ENCODE data around the gene CDKAL1.

Gene CDKAL1

DNA sequence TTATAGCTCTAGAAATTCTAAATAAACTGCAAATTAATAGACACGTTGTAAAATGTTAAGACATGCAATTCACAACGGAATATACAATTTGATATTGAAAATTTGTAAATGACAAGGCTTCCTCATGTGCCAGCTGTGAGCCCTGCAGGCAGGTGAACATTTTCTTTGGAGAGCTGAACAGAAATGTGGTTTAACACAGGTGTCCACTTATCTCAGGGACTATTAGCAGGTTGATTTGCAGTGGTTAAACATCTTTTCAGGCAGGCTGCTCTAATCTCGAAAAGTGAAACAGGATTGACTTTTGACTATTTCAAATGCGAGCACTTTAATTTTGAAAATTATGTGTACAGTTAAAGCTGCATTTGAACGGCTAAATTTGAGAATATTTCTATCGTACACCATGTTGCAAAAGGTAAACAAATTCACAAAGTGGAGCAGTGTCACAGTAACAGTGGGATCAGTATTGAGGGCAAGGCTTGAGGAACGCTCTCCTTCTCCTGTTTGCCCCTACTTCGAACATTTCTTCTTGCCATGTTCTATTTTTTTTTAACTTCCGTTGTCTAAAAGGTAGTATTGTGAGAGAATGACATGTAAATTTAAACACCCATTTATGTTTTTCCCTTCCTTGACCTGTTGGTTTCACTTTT lies 210.8 kb downstream of the CDKAL1 start:
- no peak overlapping the region for H3K9ac ChIP-seq
- H3K79me2 ChIP-seq: no peaks in the 10 kb centered on the region
- TF ChIP-seq, protein P1, sequence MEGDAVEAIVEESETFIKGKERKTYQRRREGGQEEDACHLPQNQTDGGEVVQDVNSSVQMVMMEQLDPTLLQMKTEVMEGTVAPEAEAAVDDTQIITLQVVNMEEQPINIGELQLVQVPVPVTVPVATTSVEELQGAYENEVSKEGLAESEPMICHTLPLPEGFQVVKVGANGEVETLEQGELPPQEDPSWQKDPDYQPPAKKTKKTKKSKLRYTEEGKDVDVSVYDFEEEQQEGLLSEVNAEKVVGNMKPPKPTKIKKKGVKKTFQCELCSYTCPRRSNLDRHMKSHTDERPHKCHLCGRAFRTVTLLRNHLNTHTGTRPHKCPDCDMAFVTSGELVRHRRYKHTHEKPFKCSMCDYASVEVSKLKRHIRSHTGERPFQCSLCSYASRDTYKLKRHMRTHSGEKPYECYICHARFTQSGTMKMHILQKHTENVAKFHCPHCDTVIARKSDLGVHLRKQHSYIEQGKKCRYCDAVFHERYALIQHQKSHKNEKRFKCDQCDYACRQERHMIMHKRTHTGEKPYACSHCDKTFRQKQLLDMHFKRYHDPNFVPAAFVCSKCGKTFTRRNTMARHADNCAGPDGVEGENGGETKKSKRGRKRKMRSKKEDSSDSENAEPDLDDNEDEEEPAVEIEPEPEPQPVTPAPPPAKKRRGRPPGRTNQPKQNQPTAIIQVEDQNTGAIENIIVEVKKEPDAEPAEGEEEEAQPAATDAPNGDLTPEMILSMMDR (IDR thresholded peaks at IDR 0.05): no peak
- H3K9me3 ChIP-seq (ENCODE audit: control insufficient read depth, low read length): no peaks in the 10 kb centered on the region
- H3K36me3 ChIP-seq (ENCODE audit: control insufficient read depth, insufficient read depth, low read length): no peaks in the 10 kb centered on the region
- H3K4me1 ChIP-seq: no peaks in the 10 kb centered on the region
- no peak overlapping the region for H3K4me3 ChIP-seq (ENCODE audit: low read depth, low read length)
- no peak overlapping the region for H2AFZ ChIP-seq
- no peak overlapping the region for H3K4me2 ChIP-seq (ENCODE audit: low read length)
- H3K27ac ChIP-seq: no peak overlapping the region
- no peaks in the 10 kb centered on the region for H3K27me3 ChIP-seq (ENCODE audit: control insufficient read depth, insufficient read depth, low read length)

DNA sequence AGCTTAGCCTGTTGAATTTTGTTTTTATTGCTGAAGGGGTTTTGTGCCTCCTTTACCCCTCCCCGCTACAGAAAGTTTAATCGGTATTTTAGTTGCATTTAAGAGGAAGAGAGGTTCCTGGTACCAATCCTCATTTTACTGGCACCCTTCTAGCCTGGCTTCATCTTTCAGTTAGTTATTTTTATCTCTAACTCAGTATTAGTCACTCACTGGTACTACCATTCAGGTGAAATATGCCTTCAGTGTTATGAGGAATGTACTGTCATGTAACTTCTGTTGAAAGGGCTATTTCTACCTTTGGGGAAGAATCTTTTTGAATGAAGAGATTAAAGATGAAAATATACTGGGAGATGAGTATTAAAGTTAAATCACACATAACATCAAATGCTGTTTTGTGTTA lies 211.8 kb downstream of the CDKAL1 start:
- H3K4me2 ChIP-seq (ENCODE audit: low read length): no peak overlapping the region
- no peaks in the 10 kb centered on the region for H3K4me1 ChIP-seq
- no peak overlapping the region for H3K9ac ChIP-seq
- H3K4me3 ChIP-seq (ENCODE audit: low read depth, low read length): no peak overlapping the region
- H3K27ac ChIP-seq: no peak overlapping the region
- no peaks in the 10 kb centered on the region for H3K27me3 ChIP-seq (ENCODE audit: control insufficient read depth, insufficient read depth, low read length)
- no peak overlapping the region for H2AFZ ChIP-seq
- no peaks in the 10 kb centered on the region for H3K36me3 ChIP-seq (ENCODE audit: control insufficient read depth, insufficient read depth, low read length)
- H3K79me2 ChIP-seq: no peaks in the 10 kb centered on the region
- no peaks in the 10 kb centered on the region for H3K9me3 ChIP-seq (ENCODE audit: control insufficient read depth, low read length)
- TF ChIP-seq, protein P1 (IDR thresholded peaks at IDR 0.05): no peak

DNA sequence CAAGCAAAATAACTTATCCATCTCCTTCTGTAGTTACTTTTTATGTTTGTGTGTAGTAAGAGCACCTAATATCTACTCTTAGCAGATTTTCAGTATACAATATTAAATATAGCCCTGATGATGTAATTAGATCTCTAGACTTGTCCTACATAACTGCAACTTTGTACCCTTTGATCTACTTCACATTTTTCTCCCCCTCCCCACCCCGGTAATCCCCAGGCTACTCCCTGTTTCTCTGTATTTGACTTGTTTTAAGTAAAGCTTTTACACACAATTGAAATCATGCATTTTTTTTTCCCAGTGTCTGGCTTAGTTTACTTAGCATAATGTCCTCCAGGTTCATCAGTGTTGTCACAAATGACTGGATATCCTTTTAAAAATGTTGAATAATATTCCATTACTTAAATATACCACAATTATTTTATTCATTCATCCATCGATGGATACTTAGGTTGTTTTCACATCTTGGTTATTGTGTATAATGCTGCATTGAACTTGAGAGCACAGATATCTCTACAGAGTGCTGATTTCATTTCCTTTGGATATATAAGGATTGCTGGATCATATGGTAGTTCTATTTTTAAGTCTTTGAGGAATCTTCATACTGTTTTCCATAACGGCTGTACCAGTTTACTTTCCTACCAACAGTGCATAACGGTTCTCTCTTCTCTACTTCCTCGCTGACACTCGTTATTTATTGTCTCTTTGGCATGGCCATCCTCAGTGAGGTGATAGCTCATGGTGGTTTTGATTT lies 212.7 kb downstream of the CDKAL1 start:
- H3K27ac ChIP-seq: no peak overlapping the region
- H3K9ac ChIP-seq: no peak overlapping the region
- no peaks in the 10 kb centered on the region for H3K4me1 ChIP-seq
- TF ChIP-seq, protein P1 (IDR thresholded peaks at IDR 0.05): no peak
- no peak overlapping the region for H2AFZ ChIP-seq
- H3K4me2 ChIP-seq (ENCODE audit: low read length): no peak overlapping the region
- no peak overlapping the region for H3K4me3 ChIP-seq (ENCODE audit: low read depth, low read length)
- no peaks in the 10 kb centered on the region for H3K9me3 ChIP-seq (ENCODE audit: control insufficient read depth, low read length)
- no peaks in the 10 kb centered on the region for H3K36me3 ChIP-seq (ENCODE audit: control insufficient read depth, insufficient read depth, low read length)
- no peaks in the 10 kb centered on the region for H3K79me2 ChIP-seq
- H3K27me3 ChIP-seq (ENCODE audit: control insufficient read depth, insufficient read depth, low read length): no peaks in the 10 kb centered on the region

DNA sequence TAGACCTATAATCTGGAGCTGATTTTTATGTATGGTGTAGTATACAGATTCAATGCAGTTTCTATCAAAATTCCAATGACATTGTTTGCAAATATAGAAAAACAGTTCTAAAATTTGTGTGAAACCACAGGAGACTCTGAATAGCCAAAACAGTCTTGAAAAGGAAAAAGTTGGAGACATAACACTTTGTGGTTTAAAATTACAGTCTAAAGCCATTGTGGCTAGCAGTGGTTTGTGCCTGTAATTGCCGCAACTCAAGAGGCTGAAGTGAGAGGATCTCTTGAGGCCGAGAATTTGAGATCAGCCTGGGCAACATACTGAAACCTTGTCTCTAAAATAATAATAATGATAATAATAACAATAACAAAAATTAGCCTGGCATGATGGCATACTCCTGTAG lies 213.7 kb downstream of the CDKAL1 start:
- H3K9me3 ChIP-seq (ENCODE audit: control insufficient read depth, low read length): no peaks in the 10 kb centered on the region

More for the DNA sequence above, 213.7 kb downstream of the CDKAL1 start:
- H2AFZ ChIP-seq: no peak overlapping the region
- no peak overlapping the region for H3K9ac ChIP-seq
- H3K4me2 ChIP-seq (ENCODE audit: low read length): no peak overlapping the region
- H3K27ac ChIP-seq: no peak overlapping the region
- no peaks in the 10 kb centered on the region for H3K36me3 ChIP-seq (ENCODE audit: control insufficient read depth, insufficient read depth, low read length)
- H3K27me3 ChIP-seq (ENCODE audit: control insufficient read depth, insufficient read depth, low read length): no peaks in the 10 kb centered on the region
- no peaks in the 10 kb centered on the region for H3K79me2 ChIP-seq
- H3K4me1 ChIP-seq: no peaks in the 10 kb centered on the region
- H3K4me3 ChIP-seq (ENCODE audit: low read depth, low read length): no peak overlapping the region
- TF ChIP-seq, protein P1 (IDR thresholded peaks at IDR 0.05): no peak

All from parathyroid adenoma (tissue), 2 donors.